ENCODE results near the gene CTAGE15. TPM values are rescaled to one million over a fixed set of nuclear protein-coding genes. Genes with fewer than 3 reads are reported as not detected.
"Not testable (repeated sequence)": the region's sequence is repeated elsewhere in the genome, so short reads cannot be mapped to it uniquely, and the experiment has no call there.

Gene CTAGE15
- 1.8 and 2.7 TPM in 2 replicates for total RNA-seq
- polyA plus RNA-seq, result 0.22 and 0.26 TPM in 2 replicates

GRCh38 chr7:143571501-143571900, at the start of gene CTAGE15:
Gene CTAGE15 (plus strand): TSS chr7:143571801. CDS start chr7:143571818, 17 bp downstream.
- not testable (repeated sequence) for H4K20me1 ChIP-seq (ENCODE audit: insufficient read depth, poor library complexity, severe bottlenecking); H3K4me2 ChIP-seq; H3K36me3 ChIP-seq (replicated peaks; ENCODE audit: insufficient read depth, low read depth); H3K79me2 ChIP-seq; H3K27ac ChIP-seq; H3K9me3 ChIP-seq (ENCODE audit: low read depth); H3K27me3 ChIP-seq; H3K4me1 ChIP-seq (ENCODE audit: insufficient read depth); H2AFZ ChIP-seq; H3K4me3 ChIP-seq; DNase-seq (ENCODE audit: low spot score); H3K9me2 ChIP-seq (replicated peaks; ENCODE audit: insufficient read depth)
- WGBS (ENCODE audit: low lambda C conversion rate, missing lambda C conversion rate), result 88% methylated on average over 7 of the region's 20 CpGs

GRCh38 chr7:143522309-143522916, 49.2 kb upstream of the CTAGE15 start:
- not testable (repeated sequence) for H3K4me1 ChIP-seq (ENCODE audit: insufficient read depth); H3K9me3 ChIP-seq (ENCODE audit: low read depth); H3K27me3 ChIP-seq; DNase-seq (ENCODE audit: low spot score); H3K27ac ChIP-seq; H4K20me1 ChIP-seq (ENCODE audit: insufficient read depth, poor library complexity, severe bottlenecking); H3K79me2 ChIP-seq; H3K4me3 ChIP-seq; H3K36me3 ChIP-seq (replicated peaks; ENCODE audit: insufficient read depth, low read depth); H3K9me2 ChIP-seq (replicated peaks; ENCODE audit: insufficient read depth); H3K4me2 ChIP-seq; H2AFZ ChIP-seq
- no CpG with 5 or more reads among the region's 9 CpGs for WGBS (ENCODE audit: low lambda C conversion rate, missing lambda C conversion rate)

- H3K4me3 ChIP-seq; H3K27ac ChIP-seq; H3K4me1 ChIP-seq (ENCODE audit: insufficient read depth); H3K4me2 ChIP-seq; H3K9me3 ChIP-seq (ENCODE audit: low read depth); H3K9me2 ChIP-seq (replicated peaks; ENCODE audit: insufficient read depth); H3K36me3 ChIP-seq (replicated peaks; ENCODE audit: insufficient read depth, low read depth); H4K20me1 ChIP-seq (ENCODE audit: insufficient read depth, poor library complexity, severe bottlenecking); H2AFZ ChIP-seq; H3K27me3 ChIP-seq; H3K79me2 ChIP-seq; DNase-seq (ENCODE audit: low spot score): not testable (repeated sequence)
- WGBS (ENCODE audit: low lambda C conversion rate, missing lambda C conversion rate), result 76% methylated on average over 4 of the region's 6 CpGs
Measured at GRCh38 chr7:143531169-143531926, 40.3 kb upstream of the CTAGE15 start.

- not testable (repeated sequence) for H3K27ac ChIP-seq; H3K4me3 ChIP-seq; H3K4me1 ChIP-seq (ENCODE audit: insufficient read depth); H4K20me1 ChIP-seq (ENCODE audit: insufficient read depth, poor library complexity, severe bottlenecking); H3K79me2 ChIP-seq; H3K9me2 ChIP-seq (replicated peaks; ENCODE audit: insufficient read depth); DNase-seq (ENCODE audit: low spot score); H3K27me3 ChIP-seq; H3K9me3 ChIP-seq (ENCODE audit: low read depth); H2AFZ ChIP-seq; H3K4me2 ChIP-seq; H3K36me3 ChIP-seq (replicated peaks; ENCODE audit: insufficient read depth, low read depth)
- no CpG with 5 or more reads among the region's 1 CpG for WGBS (ENCODE audit: low lambda C conversion rate, missing lambda C conversion rate)
Measured at GRCh38 chr7:143531932-143532331, 39.7 kb upstream of the CTAGE15 start.

- H3K27me3 ChIP-seq; H3K4me3 ChIP-seq; H3K4me2 ChIP-seq; H3K9me3 ChIP-seq (ENCODE audit: low read depth); H3K9me2 ChIP-seq (replicated peaks; ENCODE audit: insufficient read depth); H2AFZ ChIP-seq; H3K36me3 ChIP-seq (replicated peaks; ENCODE audit: insufficient read depth, low read depth); DNase-seq (ENCODE audit: low spot score); H3K27ac ChIP-seq; H3K79me2 ChIP-seq; H3K4me1 ChIP-seq (ENCODE audit: insufficient read depth); H4K20me1 ChIP-seq (ENCODE audit: insufficient read depth, poor library complexity, severe bottlenecking): not testable (repeated sequence)
- WGBS (ENCODE audit: low lambda C conversion rate, missing lambda C conversion rate), result no CpG with 5 or more reads among the region's 6 CpGs
Measured at GRCh38 chr7:143533213-143533839, 38.3 kb upstream of the CTAGE15 start.

- not testable (repeated sequence) for H2AFZ ChIP-seq; H3K79me2 ChIP-seq; H3K27ac ChIP-seq; H3K4me1 ChIP-seq (ENCODE audit: insufficient read depth); H3K9me2 ChIP-seq (replicated peaks; ENCODE audit: insufficient read depth); H3K4me2 ChIP-seq; H3K9me3 ChIP-seq (ENCODE audit: low read depth); H4K20me1 ChIP-seq (ENCODE audit: insufficient read depth, poor library complexity, severe bottlenecking); DNase-seq (ENCODE audit: low spot score); H3K36me3 ChIP-seq (replicated peaks; ENCODE audit: insufficient read depth, low read depth); H3K27me3 ChIP-seq; H3K4me3 ChIP-seq
- WGBS (ENCODE audit: low lambda C conversion rate, missing lambda C conversion rate), result 100% methylated on average over 1 of the region's 1 CpG
Measured at GRCh38 chr7:143536443-143536842, 35.2 kb upstream of the CTAGE15 start.

- no CpG with 5 or more reads among the region's 7 CpGs for WGBS (ENCODE audit: low lambda C conversion rate, missing lambda C conversion rate)
- H3K27ac ChIP-seq; H3K27me3 ChIP-seq; H3K4me1 ChIP-seq (ENCODE audit: insufficient read depth); H3K79me2 ChIP-seq; H3K36me3 ChIP-seq (replicated peaks; ENCODE audit: insufficient read depth, low read depth); H2AFZ ChIP-seq; H3K9me3 ChIP-seq (ENCODE audit: low read depth); H3K4me3 ChIP-seq; H3K4me2 ChIP-seq; H4K20me1 ChIP-seq (ENCODE audit: insufficient read depth, poor library complexity, severe bottlenecking); H3K9me2 ChIP-seq (replicated peaks; ENCODE audit: insufficient read depth); DNase-seq (ENCODE audit: low spot score): not testable (repeated sequence)
Measured at GRCh38 chr7:143543288-143544038, 28.1 kb upstream of the CTAGE15 start.

- not testable (repeated sequence) for H3K4me1 ChIP-seq (ENCODE audit: insufficient read depth); H4K20me1 ChIP-seq (ENCODE audit: insufficient read depth, poor library complexity, severe bottlenecking); H3K79me2 ChIP-seq; H3K9me3 ChIP-seq (ENCODE audit: low read depth); H3K4me3 ChIP-seq; H3K27ac ChIP-seq; H2AFZ ChIP-seq; DNase-seq (ENCODE audit: low spot score); H3K9me2 ChIP-seq (replicated peaks; ENCODE audit: insufficient read depth); H3K4me2 ChIP-seq; H3K36me3 ChIP-seq (replicated peaks; ENCODE audit: insufficient read depth, low read depth); H3K27me3 ChIP-seq
- WGBS (ENCODE audit: low lambda C conversion rate, missing lambda C conversion rate), result no CpG with 5 or more reads among the region's 1 CpG
Measured at GRCh38 chr7:143555968-143556367, 15.6 kb upstream of the CTAGE15 start.

Measured in hepatocyte (in vitro differentiated cells).